ENCODE measurements around the gene PDXP. TPM values are rescaled to one million over a fixed set of nuclear protein-coding genes. Genes with fewer than 3 reads are reported as not detected.

Gene PDXP
- total and polyA plus RNA-seq, 2 experiments from 2014 or later: 15.0 to 55.6 TPM

- H3K36me3 ChIP-seq (ENCODE audit: insufficient read depth): peaks cover 6% of the 10 kb centered on the region; the same call in 1 of the 2 replicates
- peaks cover 11% of the 10 kb centered on the region; the same call in 1 of the 2 replicates for H3F3A ChIP-seq (replicated peaks; ENCODE audit: low read depth)
- no peak overlapping the region for H2AFZ ChIP-seq
- no peak overlapping the region for H3K4me3 Mint-ChIP-seq
- no peaks in the 10 kb centered on the region for H3K79me2 ChIP-seq (replicated peaks; ENCODE audit: insufficient read depth)
- H4K20me1 ChIP-seq (replicated peaks; ENCODE audit: insufficient read depth): peaks cover 4% of the 10 kb centered on the region; the same call in 1 of the 2 replicates
- no peak overlapping the region for H3K4me2 ChIP-seq
- no peaks in the 10 kb centered on the region for H3K9me2 ChIP-seq (ENCODE audit: insufficient read depth)
- no peak overlapping the region for H3K27ac Mint-ChIP-seq
- peaks cover 30% of the 10 kb centered on the region for H3K36me3 Mint-ChIP-seq (ENCODE audit: low read depth)
- H3K27me3 ChIP-seq (ENCODE audit: insufficient read depth): no peaks in the 10 kb centered on the region
- TF ChIP-seq NANOG (IDR thresholded peaks at IDR 0.05; ENCODE audit: borderline replicate concordance): no peak
- no peak for TF ChIP-seq EZH2 (IDR thresholded peaks at IDR 0.05; ENCODE audit: low read depth, unreplicated experiment)
- TF ChIP-seq POLR2AphosphoS5 (IDR thresholded peaks at IDR 0.05; ENCODE audit: low read depth): no peak
- no peak for TF ChIP-seq ZNF114 (CRISPR knock-in tag; IDR thresholded peaks at IDR 0.05)
- no peak for TF ChIP-seq REST (IDR thresholded peaks at IDR 0.05; ENCODE audit: unreplicated experiment)
- TF ChIP-seq ZNF462 (CRISPR knock-in tag; IDR thresholded peaks at IDR 0.05): no peak
- no peak for TF ChIP-seq ZNF331 (CRISPR knock-in tag; IDR thresholded peaks at IDR 0.05; ENCODE audit: low read depth)
- TF ChIP-seq STAT1 (IDR thresholded peaks at IDR 0.05; ENCODE audit: unreplicated experiment): no peak
- H3K27ac ChIP-seq (ENCODE audit: low read depth): no peak overlapping the region
- no peaks in the 10 kb centered on the region for H3K4me1 ChIP-seq (ENCODE audit: insufficient read depth)
- no peak overlapping the region for H3K4me3 ChIP-seq
- ATAC-seq (no peak), DNase-seq (ENCODE audit: low spot score) (no peak)
- peaks cover 8% of the 10 kb centered on the region for H3K27me3 Mint-ChIP-seq (ENCODE audit: insufficient read depth, low read depth, poor library complexity)
- H3K4me1 Mint-ChIP-seq: peaks cover 2% of the 10 kb centered on the region
- no peaks in the 10 kb centered on the region; the same call in 1 of the 3 replicates for H3K9me3 Mint-ChIP-seq
Observed at GRCh38 chr22:37621352-37621860, 37.1 kb upstream of the PDXP start.

Data from GM23338 (cell line).